M059J (cell line): ENCODE data around the gene STRA8. TPM values are rescaled to one million over a fixed set of nuclear protein-coding genes. Genes with fewer than 3 reads are reported as not detected.

ENCODE experiments used
- DNase-seq: peaks from one replicate; pipeline ENCODE4 v3.0.0-alpha.2; 2012; ENCODE audit warnings: low read depth
- total RNA-seq: library from RNA; depleted of rRNA; stranded (reverse); fragments of >200 nt; shearing (Covaris generic); gene quantifications from 2 replicates; pipeline ENCODE4 v1.2.3, GENCODE V29; 2014

The STRA8 gene
- total RNA-seq, 1 experiment from 2014 or later = not detected

DNA sequence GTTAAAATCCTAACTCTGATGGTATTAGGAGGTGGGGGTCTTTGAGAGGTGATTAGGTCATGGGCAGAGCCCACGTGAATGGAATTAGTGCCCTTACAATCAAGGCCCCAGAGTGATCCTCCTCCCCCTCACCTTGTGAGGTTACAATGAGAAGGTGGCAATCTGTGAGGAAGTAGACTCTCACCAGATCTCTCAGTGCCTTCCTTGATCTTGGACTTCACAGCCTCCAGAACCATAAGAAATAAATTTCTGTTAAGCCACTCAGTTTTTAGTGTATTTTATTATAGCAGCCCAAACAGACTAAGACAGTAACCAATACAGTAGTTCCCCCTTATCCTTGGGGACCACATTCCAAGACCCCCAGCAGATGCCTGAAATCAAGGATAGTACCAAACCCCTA is 32.0 kb downstream of the STRA8 start:
- DNase-seq = no peak

DNA sequence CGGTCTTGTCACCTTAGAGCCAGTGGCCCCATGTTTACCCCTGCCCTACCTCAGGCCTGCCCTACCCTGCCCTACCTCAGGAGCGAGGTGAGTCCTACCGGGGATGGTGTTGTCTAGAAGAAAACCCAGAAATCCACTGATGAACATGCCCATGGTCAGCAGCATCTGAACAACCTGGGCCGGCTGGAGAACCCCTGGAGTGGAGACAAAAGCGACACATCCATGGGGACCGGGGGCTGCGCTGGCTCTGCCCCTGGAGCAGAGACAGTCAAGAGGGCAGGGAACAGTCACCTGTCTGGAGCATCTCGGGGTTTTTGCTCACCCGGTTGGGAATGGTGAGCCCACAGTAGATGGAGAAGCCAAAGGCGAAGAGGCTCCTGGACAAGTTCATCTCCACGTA is 36.3 kb downstream of the STRA8 start:
- DNase-seq = no peak

DNA sequence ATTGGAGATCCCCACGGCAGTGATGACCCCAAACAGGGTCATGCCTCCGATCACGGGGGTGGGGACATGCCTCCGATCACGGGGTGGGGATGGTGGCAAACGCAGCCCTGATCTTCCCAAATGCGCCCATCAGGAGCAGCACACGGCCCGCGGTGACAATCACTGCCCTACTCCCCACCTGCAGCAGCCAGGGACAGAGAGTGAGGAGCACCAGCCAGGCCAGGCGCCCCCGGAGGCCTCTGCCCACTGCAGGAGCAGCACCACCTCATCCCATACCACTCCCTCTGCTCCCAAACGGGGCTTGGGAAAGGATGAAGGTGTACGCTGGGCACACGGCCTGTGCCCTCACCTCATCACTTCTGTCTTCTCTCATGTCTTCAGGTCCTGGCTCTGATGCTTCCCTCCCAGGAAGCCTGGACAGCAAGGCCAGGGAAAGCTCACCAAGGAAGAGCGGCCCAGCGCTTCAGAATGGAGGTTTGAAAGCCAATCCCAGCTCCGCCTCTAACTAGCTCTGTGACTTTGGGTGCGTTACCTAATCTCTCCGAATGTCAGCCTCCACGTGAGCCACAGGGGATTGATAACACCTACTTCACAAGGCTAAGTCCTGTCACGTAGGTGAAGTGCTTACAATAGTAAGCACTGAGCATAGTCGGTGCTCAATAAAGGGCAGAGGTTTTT is 37.1 kb downstream of the STRA8 start:
- DNase-seq = no peak

DNA sequence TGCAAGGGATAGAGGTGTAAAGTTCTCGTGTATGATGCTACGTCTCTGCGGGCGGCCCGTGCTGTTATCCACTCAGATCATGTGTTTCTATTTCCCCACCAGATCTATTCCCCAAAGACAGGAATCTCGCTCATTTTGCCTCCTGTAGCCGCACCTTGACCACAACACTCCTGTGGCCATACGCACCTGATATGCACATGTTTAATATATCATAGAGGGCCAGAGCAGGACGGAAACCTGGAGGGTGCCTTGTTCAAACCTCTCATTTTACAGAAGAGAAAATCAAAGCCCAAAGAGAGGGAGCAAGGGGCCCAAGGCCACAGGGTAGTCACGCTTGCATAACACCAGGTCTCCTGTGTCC is 37.6 kb downstream of the STRA8 start:
- no peak for DNase-seq

DNA sequence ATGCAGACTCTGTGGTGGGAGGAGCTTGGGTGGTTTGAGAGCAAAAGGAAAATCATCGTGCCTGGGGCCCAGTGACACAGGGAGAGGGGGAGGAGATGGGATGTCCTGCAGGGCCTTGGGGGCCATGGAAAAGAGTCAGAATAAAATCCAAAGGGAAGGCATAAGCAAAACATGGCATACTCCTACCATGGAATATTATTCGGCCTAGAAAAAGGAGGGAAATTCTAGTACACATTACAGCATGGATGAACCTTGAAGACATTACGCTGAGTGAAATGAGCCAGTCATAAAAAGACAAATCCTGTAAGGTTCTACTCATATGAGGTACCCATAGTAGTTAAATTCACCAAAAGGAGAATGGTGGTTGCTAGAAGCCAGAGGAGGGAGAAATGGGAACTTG is 38.7 kb downstream of the STRA8 start:
- DNase-seq = no peak

DNA sequence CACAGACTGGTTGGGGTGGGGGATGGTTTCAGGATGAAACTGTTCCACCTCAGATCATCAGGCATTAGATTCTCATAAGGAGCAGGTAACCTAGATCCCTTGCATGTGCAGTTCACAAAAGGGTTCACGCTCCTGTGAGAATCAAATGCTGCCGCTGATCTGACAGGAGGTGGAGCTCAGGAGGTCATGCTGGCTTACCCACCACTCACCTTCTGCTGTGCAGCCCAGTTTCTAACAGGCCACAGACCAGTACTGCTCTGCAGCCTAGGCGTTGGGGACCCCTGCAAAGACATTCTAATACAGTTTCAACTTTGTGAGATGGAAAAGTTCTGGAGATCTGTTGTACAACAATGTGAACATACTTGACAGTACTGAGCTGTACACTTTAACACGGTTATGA is 39.9 kb downstream of the STRA8 start:
- DNase-seq = no peak

DNA sequence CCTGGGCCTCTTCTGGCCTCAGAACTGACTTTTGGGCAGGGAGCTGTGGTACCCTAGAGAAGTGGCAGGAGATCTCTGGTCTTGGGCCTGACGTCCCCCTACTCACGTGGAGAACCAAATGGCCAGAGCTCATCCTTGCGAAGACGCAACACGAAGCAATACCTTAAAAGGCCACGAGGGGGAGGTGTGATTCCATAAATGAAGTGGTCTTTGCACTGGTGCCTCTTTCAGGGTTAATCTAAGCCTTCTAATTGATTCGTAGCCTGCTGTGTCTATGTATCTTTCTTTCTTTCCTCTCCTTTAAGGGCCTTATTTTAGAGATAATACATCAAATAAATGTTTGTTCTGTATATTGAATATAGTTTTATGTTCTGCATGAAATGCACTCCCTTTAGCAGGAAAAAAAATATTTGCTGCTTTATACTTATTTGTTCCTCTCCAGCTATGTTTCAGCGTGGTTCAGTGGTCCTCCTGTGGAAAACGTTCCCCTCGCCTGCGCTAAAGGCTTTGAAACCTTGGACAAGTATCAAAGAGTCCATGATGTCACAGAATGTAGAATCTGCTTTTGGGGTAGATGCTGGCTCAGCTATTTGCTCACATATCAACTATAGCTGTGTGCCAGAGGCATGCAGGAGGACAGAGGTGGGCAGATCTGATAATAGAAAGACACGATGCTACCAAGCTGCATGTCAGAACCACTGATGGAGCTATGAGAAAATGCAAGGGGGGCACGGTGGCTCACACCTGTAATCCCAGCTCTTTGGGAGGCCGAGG is 41.0 kb downstream of the STRA8 start:
- DNase-seq = peak; percentile 68

DNA sequence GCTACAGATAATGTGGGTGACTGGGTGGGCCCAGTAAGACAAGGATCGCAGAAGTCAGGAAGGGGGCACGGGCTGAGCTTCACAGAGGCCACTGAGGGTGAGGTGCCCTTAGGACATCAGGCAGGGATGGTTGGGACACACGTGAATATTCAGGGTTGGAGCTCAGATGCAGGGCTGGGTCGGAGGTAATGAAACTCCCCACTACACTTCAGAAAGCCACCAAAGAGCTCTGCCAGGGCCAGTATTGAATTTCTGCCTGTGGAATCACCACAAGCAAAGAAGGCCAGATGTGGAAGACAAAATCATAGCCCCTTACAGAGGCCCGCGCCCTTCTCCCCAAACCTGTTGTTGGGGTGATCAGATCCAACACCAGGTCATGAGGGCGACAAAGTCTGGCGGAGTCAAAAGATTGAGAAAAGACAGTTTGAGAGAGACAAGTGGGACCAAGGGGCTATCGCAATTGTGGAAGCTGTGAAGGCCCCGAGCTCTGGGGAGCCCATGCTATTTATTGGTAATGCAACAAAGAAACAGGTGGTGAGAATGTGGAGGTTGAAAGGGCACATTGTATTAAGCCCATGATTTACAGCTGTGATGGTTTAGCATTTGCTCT is 42.4 kb downstream of the STRA8 start:
- DNase-seq = no peak

DNA sequence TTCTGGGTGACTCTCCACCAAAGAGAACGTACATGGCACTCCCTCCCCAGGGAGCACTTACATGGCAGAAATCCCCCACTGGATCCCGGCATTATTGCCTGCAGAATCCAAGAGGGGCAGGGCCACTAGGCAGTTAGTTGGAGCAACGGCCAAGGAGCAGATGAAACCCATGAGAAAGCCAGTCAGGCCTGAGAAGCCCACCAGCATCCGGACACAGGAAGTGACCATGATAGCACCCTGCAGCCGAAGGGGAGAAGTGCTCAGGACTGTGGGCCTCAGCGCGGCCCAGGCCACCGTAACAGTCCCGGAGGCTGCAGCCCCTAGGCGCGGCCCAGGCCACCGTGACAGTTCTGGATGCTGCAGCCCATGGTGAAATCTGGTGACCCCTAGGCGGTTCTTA is 43.5 kb downstream of the STRA8 start:
- no peak for DNase-seq

DNA sequence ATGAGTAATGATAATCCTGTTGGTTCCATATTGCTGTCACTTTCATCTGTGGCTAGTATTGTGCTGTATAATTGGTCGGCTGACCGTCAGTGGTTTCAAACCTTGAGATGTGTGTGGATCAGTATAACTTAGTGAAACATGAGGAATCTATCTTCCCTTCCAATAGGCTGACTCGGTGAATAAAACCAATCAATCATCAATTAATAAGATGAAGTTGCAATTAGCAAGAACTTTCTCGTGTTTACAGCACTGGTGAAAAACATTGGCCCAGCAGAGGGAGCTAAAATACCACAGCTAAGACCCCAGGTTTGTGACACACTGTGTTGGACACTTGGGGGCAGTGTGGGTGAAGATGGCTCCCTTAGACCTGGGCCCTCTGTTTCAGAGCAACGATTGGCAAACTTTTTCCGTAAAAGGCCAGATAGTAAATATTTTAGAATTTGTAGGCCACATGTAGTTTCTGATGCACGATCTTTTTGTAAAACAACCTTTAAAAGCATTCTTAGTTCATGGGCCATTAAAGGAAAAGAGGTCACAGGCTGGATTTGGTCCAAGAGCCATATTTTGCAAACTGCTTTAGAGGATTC is 47.8 kb downstream of the STRA8 start:
- peak; percentile 82 for DNase-seq

DNA sequence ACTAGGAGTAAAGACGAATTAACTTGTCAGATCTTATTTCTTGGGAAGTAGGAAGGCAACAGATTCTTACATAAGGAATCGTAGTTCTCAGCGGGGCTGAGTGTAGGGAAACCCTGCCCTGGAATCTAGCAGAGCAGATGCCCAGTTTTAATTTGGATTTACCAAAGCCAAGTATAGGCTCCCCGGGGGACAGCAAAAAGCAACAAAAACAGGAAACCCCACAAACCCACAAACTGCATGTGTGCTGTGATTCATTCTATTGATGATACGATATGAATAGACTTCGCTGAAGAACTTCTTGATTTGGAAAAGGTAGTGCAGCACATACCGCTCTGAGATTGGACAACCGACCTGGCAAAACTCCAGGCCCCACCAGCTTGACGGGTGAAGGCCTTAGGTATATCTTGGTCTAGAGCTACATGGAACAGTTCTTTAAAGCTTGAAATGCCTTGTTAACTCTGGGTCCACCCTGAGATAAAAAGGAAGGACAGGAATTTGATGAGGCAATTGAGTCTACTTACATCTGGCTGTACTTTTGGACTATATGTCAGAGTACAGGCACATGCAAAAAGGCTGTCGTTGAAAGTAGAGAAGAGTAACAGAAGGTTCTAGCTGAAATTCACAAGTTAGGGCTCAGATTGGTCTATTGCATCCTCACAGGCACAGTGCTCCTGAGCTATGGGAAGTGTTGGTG is 49.1 kb downstream of the STRA8 start:
- peak; percentile 29 for DNase-seq

DNA sequence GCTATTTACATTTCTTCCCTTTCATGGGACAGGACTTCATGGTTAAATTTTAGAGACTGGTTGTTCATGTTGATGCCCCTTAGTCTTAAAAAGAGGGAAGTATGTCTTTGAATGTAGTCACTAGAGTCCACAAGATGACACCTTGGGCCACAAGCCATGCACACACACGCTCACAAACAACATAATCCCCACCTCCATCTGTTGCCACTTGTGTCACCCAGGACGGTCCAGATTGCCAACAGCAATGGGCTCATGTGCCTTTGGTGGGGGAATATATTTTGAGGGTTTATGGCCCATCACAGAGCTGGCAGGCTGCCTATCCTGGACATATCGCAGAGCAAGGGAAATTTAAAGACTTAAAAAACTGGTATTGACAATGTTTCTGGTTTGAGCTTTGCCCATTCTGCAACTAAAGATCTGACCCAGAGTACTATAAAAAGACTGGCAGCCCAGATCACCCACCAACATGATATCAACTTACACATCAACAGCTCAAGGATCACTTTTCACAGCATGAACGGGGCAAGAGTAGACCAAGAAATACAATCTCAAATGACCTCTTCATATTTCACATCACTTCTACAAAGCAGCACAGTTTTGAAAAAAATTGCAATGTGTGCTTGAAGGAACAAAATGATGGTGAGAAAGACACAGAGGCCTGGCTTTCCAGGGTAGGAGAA is 50.5 kb downstream of the STRA8 start:
- no peak for DNase-seq

DNA sequence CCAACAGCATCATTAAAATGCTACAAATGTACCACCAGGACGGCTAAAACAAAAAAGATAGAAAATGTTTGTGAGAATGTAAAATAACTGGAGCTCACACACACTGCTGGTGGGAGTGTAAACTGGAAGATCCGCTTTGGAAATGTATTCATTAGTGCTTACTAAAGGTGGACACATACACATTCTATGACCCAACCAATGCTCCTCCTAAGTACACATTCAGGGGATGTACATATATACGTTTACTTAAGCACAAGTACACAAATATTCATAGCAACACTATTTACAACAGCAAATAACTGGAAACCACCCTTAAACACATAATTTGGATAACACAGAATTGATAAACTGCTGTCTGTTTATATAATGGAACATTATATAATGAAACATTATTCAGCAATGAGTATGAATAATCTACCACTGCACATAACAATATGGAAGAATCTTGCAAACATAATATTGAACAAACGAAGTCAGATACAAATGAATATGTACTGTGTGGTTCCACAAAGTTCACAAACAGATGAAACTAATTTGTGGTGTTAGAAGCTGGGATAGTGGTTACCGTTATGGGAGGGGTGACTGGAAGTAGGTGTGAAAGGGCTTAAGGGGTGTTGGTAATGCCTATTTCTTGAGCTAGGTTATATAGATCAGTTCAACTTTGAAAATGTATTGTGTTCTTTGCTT is 52.1 kb downstream of the STRA8 start:
- no peak for DNase-seq

DNA sequence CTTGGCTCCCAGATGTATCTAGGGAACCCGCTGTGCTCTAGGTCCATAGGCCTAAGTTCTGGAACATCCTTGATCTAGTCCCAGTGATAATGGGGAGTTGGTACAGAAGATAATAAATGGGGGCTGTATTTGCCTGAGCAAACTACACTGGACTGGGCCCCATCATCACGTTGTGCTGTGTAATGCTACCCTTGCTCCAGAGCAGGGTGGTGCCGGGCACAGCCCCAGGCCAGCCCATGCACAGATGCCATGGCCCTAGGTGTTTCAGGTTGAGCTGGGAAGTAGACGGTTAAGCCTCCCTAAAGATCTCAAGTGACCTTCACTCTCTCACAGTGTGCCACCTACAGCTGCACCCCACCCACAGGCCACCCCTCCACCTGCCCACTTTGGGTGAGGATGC is 53.2 kb downstream of the STRA8 start:
- DNase-seq = no peak

DNA sequence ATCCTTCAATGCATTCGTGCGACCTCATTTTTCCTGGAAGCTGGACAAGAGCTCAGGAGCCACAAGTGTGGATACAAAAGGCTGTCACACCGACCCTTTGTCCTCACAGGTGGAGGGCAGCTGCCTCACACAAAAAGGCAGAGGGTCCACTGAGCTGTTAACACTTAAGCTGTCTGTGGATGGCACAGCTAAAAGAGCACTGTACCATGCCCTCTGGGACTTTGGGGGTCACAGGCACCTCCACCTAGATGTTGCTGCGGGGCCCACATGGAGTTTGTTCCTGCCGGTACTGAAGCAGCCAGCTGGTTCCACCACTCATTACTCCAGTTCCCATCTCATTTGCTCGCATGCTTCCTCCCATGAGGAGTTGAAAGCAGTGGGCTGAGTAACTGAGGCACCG is 57.0 kb downstream of the STRA8 start:
- no peak for DNase-seq

DNA sequence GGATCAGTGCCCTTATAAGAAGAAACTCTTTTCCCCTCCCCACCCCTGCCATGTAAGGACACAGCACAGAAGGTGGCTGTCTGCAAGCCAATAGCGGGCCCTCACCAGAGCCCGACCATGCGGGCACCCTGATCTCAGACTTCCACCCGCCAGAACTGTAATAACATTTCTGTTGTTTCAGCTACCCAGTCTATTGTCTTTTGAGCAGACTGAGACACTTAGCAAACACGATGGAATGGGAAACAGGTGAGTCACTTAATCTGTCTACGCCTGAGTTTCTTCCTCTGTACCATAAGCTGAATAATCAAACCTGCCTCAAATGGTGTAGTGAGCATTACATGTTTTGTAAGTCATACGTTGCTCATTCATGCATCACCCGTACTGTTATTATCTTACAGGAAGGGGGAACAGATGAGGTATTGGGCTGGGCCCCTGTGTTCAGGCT is 58.2 kb downstream of the STRA8 start:
- peak; percentile 75 for DNase-seq

DNA sequence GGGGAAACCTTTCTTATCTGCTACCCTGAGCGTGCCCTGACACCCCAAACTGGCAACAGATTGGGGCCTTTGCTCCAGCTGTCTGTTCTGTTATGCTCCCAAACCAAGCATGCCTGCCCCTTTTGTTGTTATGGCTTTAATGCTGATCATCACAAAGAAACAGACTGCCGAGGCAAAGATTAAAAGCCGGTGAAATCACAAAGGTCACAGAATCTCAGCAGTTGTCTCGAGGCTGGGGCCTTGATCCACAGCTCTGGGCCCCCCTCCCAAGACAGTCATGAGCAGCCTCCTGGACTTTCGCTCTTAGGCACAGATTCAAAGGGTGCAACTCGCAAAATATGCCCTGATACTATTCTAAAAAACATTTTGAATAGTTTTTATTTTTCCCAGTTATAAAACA is 65.6 kb downstream of the STRA8 start:
- DNase-seq = no peak

DNA sequence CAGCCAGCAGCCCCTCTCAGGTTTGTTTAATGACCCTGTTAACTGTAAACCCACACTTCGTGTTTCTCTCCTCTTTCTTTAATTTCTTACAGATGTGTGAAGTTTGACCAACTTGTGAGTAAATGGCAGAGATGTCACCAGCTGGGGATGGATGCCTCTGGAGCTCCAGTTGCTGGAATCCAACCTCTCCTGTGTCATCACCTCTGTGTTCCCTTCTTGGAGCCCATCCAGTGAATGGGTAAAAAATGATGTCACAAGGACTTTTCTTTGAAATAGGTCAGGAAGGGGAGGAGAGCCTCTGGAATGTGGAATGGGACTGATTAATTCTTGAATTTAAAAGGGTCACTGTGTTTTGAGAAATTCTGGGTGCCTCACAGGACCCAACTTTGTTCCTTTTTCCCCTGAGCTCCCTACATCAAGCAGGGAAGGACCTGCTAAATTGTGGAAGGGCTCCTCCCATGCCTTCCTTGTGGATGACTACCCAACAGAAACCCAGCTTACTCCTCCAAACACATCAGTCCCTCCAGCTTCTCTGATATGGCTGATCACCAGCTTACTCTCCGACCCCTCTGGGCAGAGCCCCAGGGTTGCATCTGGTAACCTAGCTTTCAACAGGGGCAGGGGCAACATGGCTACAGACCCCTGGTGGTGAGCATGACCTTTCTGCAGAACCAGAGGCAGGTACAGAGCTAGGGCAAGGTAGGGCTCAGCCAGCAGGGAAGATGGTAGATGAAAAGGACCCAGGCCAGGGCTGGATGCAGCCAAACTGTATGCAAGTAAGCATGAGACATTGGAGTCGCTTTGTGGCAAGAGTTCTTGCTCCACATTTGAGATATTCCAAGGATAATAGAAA is 67.5 kb downstream of the STRA8 start:
- DNase-seq = peak; percentile 16
